ENCODE data around the gene NR3C2.
"Not testable (repeated sequence)": the region's sequence is repeated elsewhere in the genome, so short reads cannot be mapped to it uniquely, and the experiment has no call there.

Gene NR3C2

GRCh38 chr4:148367756-148368155 lies 74.5 kb downstream of the NR3C2 start:
- no peak for DNase-seq (ENCODE audit: low spot score)

- DNase-seq (ENCODE audit: low spot score) = no peak
Measured at GRCh38 chr4:148366251-148366650, 76.0 kb downstream of the NR3C2 start.

GRCh38 chr4:148364525-148364924 lies 77.7 kb downstream of the NR3C2 start:
- DNase-seq (ENCODE audit: low spot score) = no peak

GRCh38 chr4:148359769-148360168 lies 82.4 kb downstream of the NR3C2 start:
- no peak for DNase-seq (ENCODE audit: low spot score)

GRCh38 chr4:148355442-148356123 lies 86.6 kb downstream of the NR3C2 start:
- no peak for DNase-seq (ENCODE audit: low spot score)

- no peak for DNase-seq (ENCODE audit: low spot score)
Measured at GRCh38 chr4:148354186-148354585, 88.0 kb downstream of the NR3C2 start.

- DNase-seq (ENCODE audit: low spot score) = no peak
Measured at GRCh38 chr4:148353571-148353970, 88.6 kb downstream of the NR3C2 start.

- no peak for DNase-seq (ENCODE audit: low spot score)
Measured at GRCh38 chr4:148349153-148349552, 93.1 kb downstream of the NR3C2 start.

- no peak for DNase-seq (ENCODE audit: low spot score)
Measured at GRCh38 chr4:148346657-148347056, 95.6 kb downstream of the NR3C2 start.

GRCh38 chr4:148345509-148345908 lies 96.7 kb downstream of the NR3C2 start:
- no peak for DNase-seq (ENCODE audit: low spot score)

- DNase-seq (ENCODE audit: low spot score) = no peak
Measured at GRCh38 chr4:148344941-148345340, 97.3 kb downstream of the NR3C2 start.

- DNase-seq (ENCODE audit: low spot score) = no peak
Measured at GRCh38 chr4:148344352-148344751, 97.9 kb downstream of the NR3C2 start.

GRCh38 chr4:148341980-148342800 lies 100.0 kb downstream of the NR3C2 start:
- DNase-seq (ENCODE audit: low spot score) = no peak

- no peak for DNase-seq (ENCODE audit: low spot score)
Measured at GRCh38 chr4:148335133-148335532, 107.1 kb downstream of the NR3C2 start.

- DNase-seq (ENCODE audit: low spot score) = no peak
Measured at GRCh38 chr4:148333265-148333664, 108.9 kb downstream of the NR3C2 start.

GRCh38 chr4:148332486-148332885 lies 109.7 kb downstream of the NR3C2 start:
- no peak for DNase-seq (ENCODE audit: low spot score)

- DNase-seq (ENCODE audit: low spot score) = no peak
Measured at GRCh38 chr4:148330724-148331123, 111.5 kb downstream of the NR3C2 start.

GRCh38 chr4:148330161-148330560 lies 112.1 kb downstream of the NR3C2 start:
- DNase-seq (ENCODE audit: low spot score) = no peak

GRCh38 chr4:148329751-148330150 lies 112.5 kb downstream of the NR3C2 start:
- DNase-seq (ENCODE audit: low spot score) = no peak

- no peak for DNase-seq (ENCODE audit: low spot score)
Measured at GRCh38 chr4:148327683-148328082, 114.5 kb downstream of the NR3C2 start.

GRCh38 chr4:148323316-148323715 lies 118.9 kb downstream of the NR3C2 start:
- DNase-seq (ENCODE audit: low spot score) = not testable (repeated sequence)

- DNase-seq (ENCODE audit: low spot score) = peak; percentile 26
Measured at GRCh38 chr4:148315049-148315448, 127.2 kb downstream of the NR3C2 start.

- DNase-seq (ENCODE audit: low spot score) = no peak
Measured at GRCh38 chr4:148312956-148313490, 129.2 kb downstream of the NR3C2 start.

Data from hepatic stellate cell (primary cell).